Measurements from ENCODE around the gene PEX5L. TPM values are rescaled to one million over a fixed set of nuclear protein-coding genes. Genes with fewer than 3 reads are reported as not detected.
A peak's percentile ranks its signal among the peaks of the same experiment; 100 is the strongest.

Gene PEX5L
- total and polyA plus RNA-seq, 10 of the 15 experiments (the other 5 are each of a cell fraction or from before 2014, with no cell fraction given) = 0.11 to 17.0 (median 0.50) TPM

DNA sequence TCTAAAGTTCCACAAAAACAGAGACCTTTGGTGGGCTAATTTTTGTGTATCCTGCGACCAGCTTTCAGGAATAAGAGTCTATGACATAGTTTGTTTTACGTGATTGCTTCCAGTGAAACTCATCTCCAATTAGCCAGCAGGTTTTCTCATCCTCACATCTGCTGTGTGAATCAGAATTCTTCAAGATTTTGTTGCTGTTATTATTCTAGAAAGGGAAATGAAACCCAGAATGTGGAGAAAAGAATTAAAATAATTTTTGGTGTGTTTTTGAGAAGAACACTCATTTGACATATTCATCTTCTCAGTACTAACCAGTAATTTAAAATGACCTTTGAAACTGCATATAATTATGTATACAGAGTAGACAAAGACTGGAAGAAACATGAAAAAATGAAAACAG, 208.0 kb downstream of the PEX5L start:
- in situ Hi-C loops (cut with MboI) (no loop called here), intact Hi-C loops (cut with micrococcal nuclease; ENCODE audit: unreplicated experiment) (no loop called here)
- no peaks in the 10 kb centered on the region for H3K36me3 ChIP-seq (ENCODE audit: control insufficient read depth in 2 of 2, insufficient read depth in 2 of 2, low read length in 1 of 2)
- H2AFZ ChIP-seq (ENCODE audit: control insufficient read depth, low read depth, low read length) = no peak overlapping the region
- no peaks in the 10 kb centered on the region for H3K27me3 ChIP-seq (replicated peaks in 1 of 2; ENCODE audit: control insufficient read depth in 2 of 2, insufficient read depth in 2 of 2, low read length in 1 of 2)
- no peaks in the 10 kb centered on the region for H3K4me1 ChIP-seq (ENCODE audit: control insufficient read depth, insufficient read depth, low read length)
- H3K4me3 ChIP-seq = no peak overlapping the region
- no peak overlapping the region for H3K4me2 ChIP-seq (ENCODE audit: control insufficient read depth, insufficient read depth)
- no peaks in the 10 kb centered on the region for H3K9me3 ChIP-seq (replicated peaks; ENCODE audit: control insufficient read depth, insufficient read depth, low read length)
- H3K9ac ChIP-seq (ENCODE audit: control insufficient read depth, insufficient read depth, low read length) = no peak overlapping the region
- H4K20me1 ChIP-seq (ENCODE audit: control insufficient read depth, insufficient read depth) = no peaks in the 10 kb centered on the region
- WGBS (ENCODE audit: insufficient coverage, insufficient replicate concordance, low lambda C conversion rate, missing lambda C conversion rate) = 0% methylated on average over 2 of the region's 2 CpGs
- no peaks in the 10 kb centered on the region for H3K79me2 ChIP-seq (ENCODE audit: control insufficient read depth, insufficient read depth, low read length)
- TF ChIP-seq, protein P1, sequence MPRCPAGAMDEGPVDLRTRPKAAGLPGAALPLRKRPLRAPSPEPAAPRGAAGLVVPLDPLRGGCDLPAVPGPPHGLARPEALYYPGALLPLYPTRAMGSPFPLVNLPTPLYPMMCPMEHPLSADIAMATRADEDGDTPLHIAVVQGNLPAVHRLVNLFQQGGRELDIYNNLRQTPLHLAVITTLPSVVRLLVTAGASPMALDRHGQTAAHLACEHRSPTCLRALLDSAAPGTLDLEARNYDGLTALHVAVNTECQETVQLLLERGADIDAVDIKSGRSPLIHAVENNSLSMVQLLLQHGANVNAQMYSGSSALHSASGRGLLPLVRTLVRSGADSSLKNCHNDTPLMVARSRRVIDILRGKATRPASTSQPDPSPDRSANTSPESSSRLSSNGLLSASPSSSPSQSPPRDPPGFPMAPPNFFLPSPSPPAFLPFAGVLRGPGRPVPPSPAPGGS (IDR thresholded peaks at IDR 0.05; ENCODE audit: borderline replicate concordance, insufficient read depth, low read depth, low read length, poor library complexity, severe bottlenecking) = no peak
- TF ChIP-seq ZZZ3 (IDR thresholded peaks at IDR 0.05; ENCODE audit: control insufficient read depth, insufficient read length, low read depth) (no peak), CEBPB (IDR thresholded peaks at IDR 0.05; ENCODE audit: borderline replicate concordance in 1 of 2, low read depth in 2 of 2, low read length in 2 of 2) (no peak), SPI1 (IDR thresholded peaks at IDR 0.05; ENCODE audit: borderline replicate concordance, insufficient read depth, low read depth, low read length) (peak; percentile 55; the same call in 1 of the 2 replicates), CREB1 (IDR thresholded peaks at IDR 0.05; ENCODE audit: low read depth) (no peak), STAT3 (IDR thresholded peaks at IDR 0.05; ENCODE audit: low read depth, low read length) (no peak), CTCF (IDR thresholded peaks at IDR 0.05 in 2 of 3, conservative IDR thresholded peaks at IDR 0.05 in 1 of 3; ENCODE audit: control insufficient read depth in 2 of 3, extremely low read depth in 1 of 3, insufficient read depth in 1 of 3, low read depth in 3 of 3, low read length in 3 of 3) (no peak), IKZF2 (IDR thresholded peaks at IDR 0.05) (0 out of 4 replicates have a peak, but pooled peaks of 1 of the 2 experiments have one; percentile 16), DPF2 (IDR thresholded peaks at IDR 0.05) (no peak), MTA2 (IDR thresholded peaks at IDR 0.05; ENCODE audit: low read depth) (peak; percentile 56; the same call in 1 of the 2 replicates), JUNB (IDR thresholded peaks at IDR 0.05) (no peak), NR2F1 (conservative IDR thresholded peaks at IDR 0.05) (0 out of 2 replicates have a peak, but pooled peaks have one; percentile 29)
- ChIA-PET CTCF (no interaction called here), POLR2A (no interaction called here), SMC1A (ENCODE audit: uncharacterized antibody, unreplicated experiment) (no interaction called here), RAD21 (ENCODE audit: unreplicated experiment) (no interaction called here)
- no TSS peak for BruUV-seq (replicated peaks)
- no peak overlapping the region for H3K27ac ChIP-seq (ENCODE audit: control insufficient read depth, insufficient read depth)
- ATAC-seq (peak; percentile 14; the same call in 2 of the 3 replicates), FAIRE-seq (no peak), DNase-seq (ENCODE audit: low read depth, low spot score) (no peak)
